Natural killer cell (primary cell): ENCODE measurements around the gene HOXA9. TPM values are rescaled to one million over a fixed set of nuclear protein-coding genes. Genes with fewer than 3 reads are reported as not detected.

Source experiments
- ATAC-seq, 3 donors: fragments of 150-1000 bp in 2 of 3; fragments of 200-7000 bp in 1 of 3; cut with Tn5 transposase; 1 replicate in 1 of 3; 2 replicates in 2 of 3; pipeline ENCODE4 v1.10.0; 2021; ENCODE audit warnings: mild to moderate bottlenecking in 2 of 3, moderate library complexity in 2 of 3
- DNase-seq, 2 donors: peaks; one replicate each; pipeline versions ENCODE4 v3.0.0 to v3.0.0-alpha.2; 2013 to 2021; ENCODE audit warnings: mixed read lengths in 1 of 2
- H3K27ac ChIP-seq: one replicate; pipeline ENCODE4 v1.5.1; 2013; ENCODE audit warnings: mild to moderate bottlenecking, low read length
- H3K27me3 ChIP-seq: one replicate; pipeline ENCODE4 v1.6.1; 2013; ENCODE audit warnings: low read length; ENCODE audit not compliant: control insufficient read depth, insufficient read depth
- H3K36me3 ChIP-seq: one replicate; pipeline ENCODE4 v1.6.1; 2013; ENCODE audit warnings: low read length; ENCODE audit not compliant: control insufficient read depth, insufficient read depth
- H3K4me1 ChIP-seq: one replicate; pipeline ENCODE4 v1.6.1; 2013; ENCODE audit warnings: low read length; ENCODE audit not compliant: control insufficient read depth, insufficient read depth
- H3K4me3 ChIP-seq: one replicate; pipeline ENCODE4 v1.5.1; 2013; ENCODE audit warnings: low read length
- H3K9me3 ChIP-seq: one replicate; pipeline ENCODE4 v1.6.1; 2013; ENCODE audit warnings: low read length; ENCODE audit not compliant: control insufficient read depth, insufficient read depth
- H3K27ac Mint-ChIP-seq, 2 donors: one replicate each; pipeline ENCODE4 v1.8.0; 2022; ENCODE audit warnings: mild to moderate bottlenecking in 2 of 2, mixed read lengths in 2 of 2, moderate library complexity in 1 of 2
- H3K27me3 Mint-ChIP-seq, 2 donors: one replicate each; pipeline ENCODE4 v1.8.0; 2022; ENCODE audit warnings: low read depth in 2 of 2, mixed read lengths in 2 of 2
- H3K36me3 Mint-ChIP-seq: one replicate; pipeline ENCODE4 v1.8.0; 2022; ENCODE audit warnings: mixed read lengths
- H3K4me1 Mint-ChIP-seq, 2 donors: one replicate each; pipeline ENCODE4 v1.8.0; 2022; ENCODE audit warnings: mixed read lengths in 2 of 2
- H3K4me3 Mint-ChIP-seq: one replicate; pipeline ENCODE4 v1.8.0; 2022; ENCODE audit warnings: mild to moderate bottlenecking, moderate library complexity, mixed read lengths
- H3K9me3 Mint-ChIP-seq, 2 donors: one replicate each; pipeline ENCODE4 v1.8.0; 2022; ENCODE audit warnings: mixed read lengths in 2 of 2
- CTCF ChIP-seq: fragments of 200-600 bp; IDR thresholded peaks from one replicate; pipeline ENCODE4 v1.8.0; 2022; ENCODE audit warnings: antibody characterized with exemption
- WGBS: methylation state at CpG from one replicate; pipeline ENCODE4 v1.1.7; 2013; ENCODE audit warnings: missing lambda C conversion rate; ENCODE audit not compliant: insufficient coverage; 5-methylcytosine and 5-hydroxymethylcytosine counted together
- intact Hi-C: fragments of 100-400 bp; cut with micrococcal nuclease; formaldehyde crosslinking; loops from one replicate; pipeline ENCODE4 v1.14.2; 2022
- total RNA-seq, 4 donors: library from RNA; stranded (reverse); fragments of 120-200 nt in 1 of 4; gene quantifications; one replicate each; pipeline versions ENCODE4 v1.2.3 to v1.2.4, GENCODE V29; 2013 to 2022

HOXA9 gene
- total RNA-seq, 3 donors from 2014 or later (not counting 1 experiment from before 2014, with no cell fraction given) = 0.39 to 4.6 (median 0.42) TPM

GRCh38 chr7:27116962-27117886 is 48.1 kb downstream of the HOXA9 start:
- Histone ChIP-seq H3K27ac (no peak overlapping the region), H3K9me3 (no peaks in the 10 kb centered on the region), H3K27me3 (no peaks in the 10 kb centered on the region), H3K4me3 (no peak overlapping the region), H3K36me3 (no peaks in the 10 kb centered on the region), H3K4me1 (no peaks in the 10 kb centered on the region)
- TF ChIP-seq CTCF = no peak
- no peak overlapping the region for H3K27ac Mint-ChIP-seq
- intact Hi-C loops = no loop called here
- H3K4me3 Mint-ChIP-seq = no peak overlapping the region
- WGBS = 91% methylated on average over 12 of the region's 12 CpGs
- H3K4me1 Mint-ChIP-seq = no peaks in the 10 kb centered on the region
- H3K9me3 Mint-ChIP-seq = no peaks in the 10 kb centered on the region
- no peaks in the 10 kb centered on the region for H3K36me3 Mint-ChIP-seq
- H3K27me3 Mint-ChIP-seq = peaks cover 0 to 4% of the 10 kb centered on the region in 2 donors
- DNase-seq = no peak
- no peak for ATAC-seq

GRCh38 chr7:27116031-27116961 is 49.0 kb downstream of the HOXA9 start:
- no peak for TF ChIP-seq CTCF
- no peak for ATAC-seq
- H3K36me3 ChIP-seq = no peaks in the 10 kb centered on the region
- no peak overlapping the region for H3K27ac ChIP-seq
- Mint-ChIP-seq H3K27me3 (peaks cover 0 to 4% of the 10 kb centered on the region in 2 donors), H3K9me3 (no peaks in the 10 kb centered on the region), H3K27ac (no peak overlapping the region), H3K4me3 (no peak overlapping the region), H3K36me3 (no peaks in the 10 kb centered on the region), H3K4me1 (no peaks in the 10 kb centered on the region)
- 89% methylated on average over 19 of the region's 20 CpGs for WGBS
- no peaks in the 10 kb centered on the region for H3K4me1 ChIP-seq
- DNase-seq = no peak
- H3K27me3 ChIP-seq = no peaks in the 10 kb centered on the region
- intact Hi-C loops = no loop called here
- H3K9me3 ChIP-seq = no peaks in the 10 kb centered on the region
- no peak overlapping the region for H3K4me3 ChIP-seq

GRCh38 chr7:27115221-27116026 is 49.9 kb downstream of the HOXA9 start:
- DNase-seq (no peak), ATAC-seq (no peak)
- H3K4me3 ChIP-seq = no peak overlapping the region
- H3K9me3 Mint-ChIP-seq = no peaks in the 10 kb centered on the region
- H3K36me3 ChIP-seq = no peaks in the 10 kb centered on the region
- H3K4me3 Mint-ChIP-seq = no peak overlapping the region
- no peaks in the 10 kb centered on the region for H3K9me3 ChIP-seq
- no peaks in the 10 kb centered on the region for H3K27me3 ChIP-seq
- H3K27ac Mint-ChIP-seq = no peak overlapping the region
- no peaks in the 10 kb centered on the region for H3K36me3 Mint-ChIP-seq
- no peaks in the 10 kb centered on the region for H3K4me1 Mint-ChIP-seq
- intact Hi-C loops = no loop called here
- no peak for TF ChIP-seq CTCF
- 95% methylated on average over 45 of the region's 45 CpGs for WGBS
- H3K27ac ChIP-seq = no peak overlapping the region
- no peaks in the 10 kb centered on the region for H3K4me1 ChIP-seq
- H3K27me3 Mint-ChIP-seq = peaks cover 0 to 4% of the 10 kb centered on the region in 2 donors
